ENCODE data around the gene RRH. TPM values are rescaled to one million over a fixed set of nuclear protein-coding genes. Genes with fewer than 3 reads are reported as not detected.

RRH gene
- polyA plus RNA-seq, 1 donor (not counting 4 experiments of a cell fraction or from before 2014, with no cell fraction given): 0.20 TPM

- H3K4me3 ChIP-seq (ENCODE audit: control insufficient read depth in 2 of 3, extremely low read depth in 1 of 3, insufficient read depth in 2 of 3, low read depth in 1 of 3, low read length in 3 of 3): no peak overlapping the region
- H3K4me1 ChIP-seq (ENCODE audit: control insufficient read depth, extremely low read depth, insufficient read depth, low read length): no peaks in the 10 kb centered on the region
- H3K27ac ChIP-seq (ENCODE audit: control insufficient read depth, insufficient read depth, low read length): no peak overlapping the region
- H3K36me3 ChIP-seq (ENCODE audit: control insufficient read depth in 2 of 2, extremely low read depth in 1 of 2, insufficient read depth in 2 of 2, low read length in 2 of 2): no peaks in the 10 kb centered on the region
- H3K79me2 ChIP-seq (ENCODE audit: control insufficient read depth, insufficient read depth, low read length): no peaks in the 10 kb centered on the region
- H2AFZ ChIP-seq (ENCODE audit: control insufficient read depth, low read length): no peak overlapping the region
- H3K9me1 ChIP-seq (ENCODE audit: control insufficient read depth, extremely low read depth, insufficient read depth, low read length): no peaks in the 10 kb centered on the region
- H3K9ac ChIP-seq (ENCODE audit: control insufficient read depth, extremely low read depth, insufficient read depth, low read length): no peak overlapping the region
- DNase-seq (ENCODE audit: low read depth, low spot score) (no peak), FAIRE-seq (no peak)
- no peak for TF ChIP-seq CTCF (optimal IDR thresholded peaks at IDR 0.05 in 1 of 3, IDR thresholded peaks at IDR 0.05 in 1 of 3, conservative IDR thresholded peaks at IDR 0.05 in 1 of 3; ENCODE audit: extremely low read depth in 1 of 3, insufficient read depth in 2 of 3, low read length in 3 of 3)
- H4K20me1 ChIP-seq (ENCODE audit: control insufficient read depth, extremely low read depth, insufficient read depth, low read length): no peaks in the 10 kb centered on the region
- no peaks in the 10 kb centered on the region for H3K9me3 ChIP-seq (ENCODE audit: control insufficient read depth, low read depth, low read length)
- H3K27me3 ChIP-seq (ENCODE audit: control insufficient read depth, extremely low read depth, insufficient read depth, low read length): no peaks in the 10 kb centered on the region
- dilution Hi-C loops (cut with MboI; ENCODE audit: extremely low pct_ligation_motif_present, low sequenced_read_pairs): no loop called here
- H3K4me2 ChIP-seq (ENCODE audit: control insufficient read depth, extremely low read depth, insufficient read depth, low read depth, low read length): no peak overlapping the region
Observed at GRCh38 chr4:109886303-109886702, 58.5 kb downstream of the RRH start.

GRCh38 chr4:109887071-109887470, 59.3 kb downstream of the RRH start:
- dilution Hi-C loops (cut with MboI; ENCODE audit: extremely low pct_ligation_motif_present, low sequenced_read_pairs): no loop called here
- no peak overlapping the region for H3K4me2 ChIP-seq (ENCODE audit: control insufficient read depth, extremely low read depth, insufficient read depth, low read depth, low read length)
- H3K9me3 ChIP-seq (ENCODE audit: control insufficient read depth, low read depth, low read length): no peaks in the 10 kb centered on the region
- no peaks in the 10 kb centered on the region for H3K9me1 ChIP-seq (ENCODE audit: control insufficient read depth, extremely low read depth, insufficient read depth, low read length)
- no peak overlapping the region for H2AFZ ChIP-seq (ENCODE audit: control insufficient read depth, low read length)
- H3K79me2 ChIP-seq (ENCODE audit: control insufficient read depth, insufficient read depth, low read length): no peaks in the 10 kb centered on the region
- H3K36me3 ChIP-seq (ENCODE audit: control insufficient read depth in 2 of 2, extremely low read depth in 1 of 2, insufficient read depth in 2 of 2, low read length in 2 of 2): no peaks in the 10 kb centered on the region
- no peak overlapping the region for H3K9ac ChIP-seq (ENCODE audit: control insufficient read depth, extremely low read depth, insufficient read depth, low read length)
- FAIRE-seq (no peak), DNase-seq (ENCODE audit: low read depth, low spot score) (no peak)
- H3K4me3 ChIP-seq (ENCODE audit: control insufficient read depth in 2 of 3, extremely low read depth in 1 of 3, insufficient read depth in 2 of 3, low read depth in 1 of 3, low read length in 3 of 3): no peak overlapping the region
- TF ChIP-seq EZH2 (IDR thresholded peaks at IDR 0.05; ENCODE audit: low read length): no peak
- no peak for TF ChIP-seq CTCF (optimal IDR thresholded peaks at IDR 0.05 in 1 of 3, IDR thresholded peaks at IDR 0.05 in 1 of 3, conservative IDR thresholded peaks at IDR 0.05 in 1 of 3; ENCODE audit: extremely low read depth in 1 of 3, insufficient read depth in 2 of 3, low read length in 3 of 3)
- no peaks in the 10 kb centered on the region for H3K4me1 ChIP-seq (ENCODE audit: control insufficient read depth, extremely low read depth, insufficient read depth, low read length)
- H3K27me3 ChIP-seq (ENCODE audit: control insufficient read depth, extremely low read depth, insufficient read depth, low read length): no peaks in the 10 kb centered on the region
- no peak overlapping the region for H3K27ac ChIP-seq (ENCODE audit: control insufficient read depth, insufficient read depth, low read length)
- H4K20me1 ChIP-seq (ENCODE audit: control insufficient read depth, extremely low read depth, insufficient read depth, low read length): no peaks in the 10 kb centered on the region

All from keratinocyte (primary cell).